IMR-90 (cell line): ENCODE data around the gene RNPC3. TPM values are rescaled to one million over a fixed set of nuclear protein-coding genes. Genes with fewer than 3 reads are reported as not detected.

ENCODE experiments used
- ATAC-seq: fragments of 200-7000 bp; cut with Tn5 transposase; 2 replicates; pipeline ENCODE4 v1.9.1; 2020; ENCODE audit warnings: low read depth, mild to moderate bottlenecking, moderate library complexity
- BruUV-seq: library from RNA; stranded (reverse); fragments of 400-500 nt; replicated peaks from 2 replicates; lab custom pipeline; 2021; lab: Mats Ljungman, UMichigan
- CTCF ChIA-PET: fragments of 300-600 bp; formaldehyde crosslinking; extraction: SDS; loops from one replicate; lab custom pipeline; 2021; ENCODE audit warnings: antibody characterized with exemption; lab: Yijun Ruan, JAX
- POLR2A ChIA-PET: fragments of 300-600 bp; sonication (Branson Sonifier 250); formaldehyde crosslinking; loops from one replicate; lab custom pipeline; 2022; ENCODE audit warnings: antibody characterized with exemption; ENCODE audit not compliant: unreplicated experiment; lab: Charles Lee
- DNase-seq: peaks from one replicate; pipeline ENCODE4 v3.0.0; 2013
- H2AFZ ChIP-seq: replicated peaks from 2 replicates; pipeline ENCODE3; 2013; ENCODE audit warnings: low read length, mild to moderate bottlenecking; ENCODE audit not compliant: poor library complexity
- H2AK5ac ChIP-seq: 2 replicates; pipeline ENCODE4 v1.6.1; 2013; ENCODE audit warnings: low read depth, low read length, inconsistent platforms
- H2AK9ac ChIP-seq: replicated peaks from 2 replicates; pipeline ENCODE3; 2013; ENCODE audit warnings: mild to moderate bottlenecking, low read depth, low read length, moderate library complexity; ENCODE audit not compliant: poor library complexity
- H2BK120ac ChIP-seq: 2 replicates; pipeline ENCODE4 v1.6.1; 2013; ENCODE audit warnings: low read depth, low read length, inconsistent platforms
- H2BK15ac ChIP-seq: 3 replicates; pipeline ENCODE4 v1.6.1; 2013; ENCODE audit warnings: low read depth, low read length, inconsistent platforms
- H2BK20ac ChIP-seq: 2 replicates; pipeline ENCODE4 v1.6.1; 2013; ENCODE audit warnings: low read depth, mild to moderate bottlenecking, inconsistent platforms, low read length, moderate library complexity
- H2BK5ac ChIP-seq: 2 replicates; pipeline ENCODE4 v1.6.1; 2013; ENCODE audit warnings: mild to moderate bottlenecking, low read depth, low read length, inconsistent platforms; ENCODE audit not compliant: poor library complexity, severe bottlenecking
- H3K14ac ChIP-seq: replicated peaks from 2 replicates; pipeline ENCODE4 v1.6.1; 2013; ENCODE audit warnings: low read depth, low read length, inconsistent platforms
- H3K18ac ChIP-seq: 2 replicates; pipeline ENCODE4 v1.6.1; 2013; ENCODE audit warnings: low read depth, low read length, control low read depth
- H3K23ac ChIP-seq: 2 replicates; pipeline ENCODE4 v1.6.1; 2013; ENCODE audit warnings: low read depth, low read length, inconsistent platforms
- H3K27ac ChIP-seq: 2 replicates; pipeline ENCODE4 v1.5.1; 2013; ENCODE audit warnings: mild to moderate bottlenecking, control low read depth, low read length; ENCODE audit not compliant: insufficient read depth
- H3K27me3 ChIP-seq: 2 replicates; pipeline ENCODE4 v1.6.1; 2013; ENCODE audit warnings: low read length; ENCODE audit not compliant: control insufficient read depth, insufficient read depth
- H3K36me3 ChIP-seq: 2 replicates; pipeline ENCODE4 v1.6.1; 2013; ENCODE audit warnings: low read length, mixed read lengths; ENCODE audit not compliant: control insufficient read depth, insufficient read depth
- H3K4ac ChIP-seq: 2 replicates; pipeline ENCODE4 v1.6.1; 2013; ENCODE audit warnings: low read depth, low read length, inconsistent platforms
- H3K4me1 ChIP-seq: 2 replicates; pipeline ENCODE4 v1.6.1; 2013; ENCODE audit warnings: low read length, mixed read lengths; ENCODE audit not compliant: control insufficient read depth, insufficient read depth
- H3K4me2 ChIP-seq: 2 replicates; pipeline ENCODE4 v1.6.1; 2013; ENCODE audit warnings: low read depth, mild to moderate bottlenecking, control low read depth, low read length, moderate library complexity
- H3K4me3 ChIP-seq: 2 replicates; pipeline ENCODE4 v1.5.1; 2013; ENCODE audit warnings: low read depth, mild to moderate bottlenecking, control low read depth, low read length, moderate library complexity; ENCODE audit not compliant: insufficient read depth
- H3K56ac ChIP-seq: 2 replicates; pipeline ENCODE4 v1.6.1; 2013; ENCODE audit warnings: low read length, inconsistent platforms; ENCODE audit not compliant: insufficient read depth; ENCODE audit errors: extremely low read depth
- H3K79me1 ChIP-seq, 2 experiments: 2 replicates each; pipeline ENCODE4 v1.6.1; 2013; ENCODE audit warnings: low read length in 2 of 2, inconsistent platforms in 1 of 2, low read depth in 1 of 2
- H3K9ac ChIP-seq: 2 replicates; pipeline ENCODE4 v1.6.1; 2013; ENCODE audit warnings: low read depth, low read length, control low read depth
- H3K9me1 ChIP-seq: 2 replicates; pipeline ENCODE4 v1.6.1; 2013; ENCODE audit warnings: low read length, inconsistent platforms; ENCODE audit not compliant: insufficient read depth
- H3K9me3 ChIP-seq: 2 replicates; pipeline ENCODE4 v1.6.1; 2013; ENCODE audit warnings: low read length; ENCODE audit not compliant: control insufficient read depth, insufficient read depth
- H4K20me1 ChIP-seq: 2 replicates; pipeline ENCODE4 v1.6.1; 2013; ENCODE audit warnings: low read length, inconsistent platforms; ENCODE audit not compliant: insufficient read depth
- H4K5ac ChIP-seq: 2 replicates; pipeline ENCODE4 v1.6.1; 2013; ENCODE audit warnings: mild to moderate bottlenecking, low read depth, low read length, control low read depth
- H4K8ac ChIP-seq, 2 experiments: 2 replicates each; pipeline ENCODE4 v1.6.1; 2013; ENCODE audit warnings: low read depth in 2 of 2, low read length in 2 of 2, control low read depth in 1 of 2, inconsistent platforms in 1 of 2
- H4K91ac ChIP-seq: 2 replicates; pipeline ENCODE4 v1.6.1; 2013; ENCODE audit warnings: low read depth, low read length, inconsistent platforms; ENCODE audit not compliant: insufficient read depth
- CEBPB ChIP-seq: IDR thresholded peaks from 2 replicates; pipeline ENCODE4 v1.6.1; 2012; ENCODE audit warnings: low read depth, low read length, improper control_type of control experiment
- MAFK ChIP-seq: IDR thresholded peaks from 2 replicates; pipeline ENCODE4 v1.6.1; 2012; ENCODE audit warnings: low read depth, low read length, improper control_type of control experiment
- MAZ ChIP-seq: IDR thresholded peaks from 2 replicates; pipeline ENCODE4 v1.6.1; 2012; ENCODE audit warnings: low read depth, mild to moderate bottlenecking, low read length, improper control_type of control experiment, moderate library complexity, borderline replicate concordance
- MXI1 ChIP-seq: IDR thresholded peaks from 2 replicates; pipeline ENCODE4 v1.6.1; 2012; ENCODE audit warnings: low read depth, mild to moderate bottlenecking, low read length, moderate library complexity, borderline replicate concordance
- NFE2L2 ChIP-seq: fragments of 150-350 bp; IDR thresholded peaks from 2 replicates; pipeline ENCODE4 v1.6.1; 2016; ENCODE audit warnings: low read depth, mild to moderate bottlenecking, low read length
- POLR2A ChIP-seq: IDR thresholded peaks from 2 replicates; pipeline ENCODE4 v1.6.1; 2012; ENCODE audit warnings: mild to moderate bottlenecking, low read depth, low read length
- RAD21 ChIP-seq: IDR thresholded peaks from 2 replicates; pipeline ENCODE4 v1.6.1; 2012; ENCODE audit warnings: low read length, improper control_type of control experiment
- RCOR1 ChIP-seq: IDR thresholded peaks from 2 replicates; pipeline ENCODE4 v1.6.1; 2012; ENCODE audit warnings: mild to moderate bottlenecking, low read length, improper control_type of control experiment; ENCODE audit not compliant: insufficient replicate concordance
- SMC3 ChIP-seq: fragments of 150-350 bp; IDR thresholded peaks from 2 replicates; pipeline ENCODE4 v1.6.1; 2016; ENCODE audit warnings: low read depth, mild to moderate bottlenecking, antibody characterized with exemption, low read length, moderate library complexity
- WGBS, 2 experiments: methylation state at CpG; one replicate each; pipeline versions ENCODE4 v1.1.5 to v1.1.7; 2013; ENCODE audit warnings: missing lambda C conversion rate in 2 of 2; ENCODE audit not compliant: insufficient read length in 1 of 2; ENCODE audit errors: extremely low coverage in 2 of 2; 5-methylcytosine and 5-hydroxymethylcytosine counted together
- dilution Hi-C: fragments of 300-500 bp; cut with HindIII; formaldehyde crosslinking; loops from one replicate; pipeline ENCODE4 v1.14.3; 2018; ENCODE audit warnings: low sequenced_read_pairs; ENCODE audit not compliant: unreplicated experiment
- in situ Hi-C: fragments of 300-500 bp; cut with MboI; formaldehyde crosslinking; loops from 3 replicates; pipeline ENCODE4 v1.14.3; 2019; ENCODE audit warnings: low sequenced_read_pairs, inconsistent platforms, mixed read lengths
- intact Hi-C: fragments of 100-400 bp; cut with micrococcal nuclease; formaldehyde crosslinking; loops from 2 replicates; pipeline ENCODE4 v1.10.0; 2022
- polyA plus RNA-seq, 3 experiments: library from polyadenylated mRNA; depleted of rRNA; stranded (reverse); fragments of >200 nt; gene quantifications; 2 replicates each; pipeline ENCODE4 v1.2.3, GENCODE V29; 2012; ENCODE audit warnings: low replicate concordance in 1 of 3
- total RNA-seq: library from RNA; depleted of rRNA; stranded (reverse); fragments of >200 nt; gene quantifications from 2 replicates; pipeline ENCODE4 v1.2.3, GENCODE V29; 2012
- TF ChIP-seq, protein P1 (sequence below): conservative IDR thresholded peaks from 2 replicates; pipeline ENCODE4 v1.5.1; 2012; ENCODE audit warnings: mild to moderate bottlenecking, low read depth, low read length, improper control_type of control experiment

Gene RNPC3
- total and polyA plus RNA-seq, 2 of the 4 experiments (the other 2 are of a cell fraction) = 3.8 to 9.9 TPM

DNA sequence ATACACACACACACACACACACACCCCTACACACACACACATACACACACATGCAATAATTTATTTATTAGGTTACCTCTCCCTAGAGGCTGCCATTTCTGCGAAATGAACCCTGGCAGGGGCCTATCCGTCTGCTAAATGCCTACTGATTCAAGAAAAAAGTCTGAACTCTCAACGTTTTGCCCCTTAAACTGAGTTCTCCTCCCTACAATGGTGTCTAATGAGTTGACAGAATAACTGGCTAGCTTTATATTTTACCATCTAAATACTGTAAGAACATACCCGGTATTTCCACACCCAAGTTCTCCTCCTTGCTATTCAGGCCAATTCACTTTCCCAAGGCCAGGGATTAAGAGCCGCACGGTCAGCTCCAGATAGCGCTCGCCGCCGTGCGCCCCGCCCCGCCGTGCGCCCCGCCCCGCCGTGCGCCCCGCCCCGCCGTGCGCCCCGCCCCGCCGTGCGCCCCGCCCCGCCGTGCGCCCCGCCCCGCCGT, 339 bp upstream of the RNPC3 start:
- Histone ChIP-seq H4K8ac (peak overlapping the region in 1 of 2 experiments; percentile 100; a peak in 1 of 4 replicates), H2AK5ac (no peak overlapping the region), H3K4me2 (peak overlapping the region; percentile 65), H3K4me1 (0 out of 2 replicates have a peak, but pooled peaks cover 2% of the 10 kb centered on the region), H2BK5ac (peak overlapping the region; percentile 17), H3K9ac (peak overlapping the region; percentile 33; the same call in 1 of the 2 replicates), H4K20me1 (no peaks in the 10 kb centered on the region), H3K27me3 (no peaks in the 10 kb centered on the region), H2AK9ac (no peak overlapping the region), H3K36me3 (peaks cover 3% of the 10 kb centered on the region; the same call in 1 of the 2 replicates), H2BK20ac (no peak overlapping the region), H3K79me1 (peaks cover 5 to 14% of the 10 kb centered on the region in 2 experiments; a peak in 3 of 4 replicates), H4K91ac (no peak overlapping the region), H3K14ac (no peak overlapping the region), H2AFZ (no peak overlapping the region), H3K4ac (no peak overlapping the region), H3K9me1 (no peaks in the 10 kb centered on the region), H4K5ac (no peak overlapping the region), H3K4me3 (peak overlapping the region; percentile 34; the same call in 1 of the 2 replicates), H2BK120ac (no peak overlapping the region), H3K18ac (no peak overlapping the region), H2BK15ac (no peak overlapping the region), H3K23ac (no peak overlapping the region), H3K27ac (no peak overlapping the region), H3K56ac (no peak overlapping the region), H3K9me3 (no peaks in the 10 kb centered on the region)
- ChIA-PET CTCF (interaction anchor here (0.5 to 0.9 kb wide), 4 partner anchors 8 to 528 kb away, joined by 3 read pairs; no protein-coding TSS in a partner anchor), POLR2A (no interaction called here)
- intact Hi-C loops (no loop called here), dilution Hi-C loops (no loop called here), in situ Hi-C loops (no loop called here)
- BruUV-seq = no TSS peak
- no peak; the same call in 1 of the 2 replicates for ATAC-seq
- TF ChIP-seq SMC3 (no peak), RCOR1 (no peak), POLR2A (no peak), NFE2L2 (no peak), RAD21 (no peak), MAFK (no peak), CEBPB (no peak), MAZ (no peak), MXI1 (no peak)
- TF ChIP-seq, protein P1, sequence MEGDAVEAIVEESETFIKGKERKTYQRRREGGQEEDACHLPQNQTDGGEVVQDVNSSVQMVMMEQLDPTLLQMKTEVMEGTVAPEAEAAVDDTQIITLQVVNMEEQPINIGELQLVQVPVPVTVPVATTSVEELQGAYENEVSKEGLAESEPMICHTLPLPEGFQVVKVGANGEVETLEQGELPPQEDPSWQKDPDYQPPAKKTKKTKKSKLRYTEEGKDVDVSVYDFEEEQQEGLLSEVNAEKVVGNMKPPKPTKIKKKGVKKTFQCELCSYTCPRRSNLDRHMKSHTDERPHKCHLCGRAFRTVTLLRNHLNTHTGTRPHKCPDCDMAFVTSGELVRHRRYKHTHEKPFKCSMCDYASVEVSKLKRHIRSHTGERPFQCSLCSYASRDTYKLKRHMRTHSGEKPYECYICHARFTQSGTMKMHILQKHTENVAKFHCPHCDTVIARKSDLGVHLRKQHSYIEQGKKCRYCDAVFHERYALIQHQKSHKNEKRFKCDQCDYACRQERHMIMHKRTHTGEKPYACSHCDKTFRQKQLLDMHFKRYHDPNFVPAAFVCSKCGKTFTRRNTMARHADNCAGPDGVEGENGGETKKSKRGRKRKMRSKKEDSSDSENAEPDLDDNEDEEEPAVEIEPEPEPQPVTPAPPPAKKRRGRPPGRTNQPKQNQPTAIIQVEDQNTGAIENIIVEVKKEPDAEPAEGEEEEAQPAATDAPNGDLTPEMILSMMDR = no peak
- peak; percentile 38 for DNase-seq
- WGBS, 2 experiments = 0% methylated on average over 1 of the region's 34 CpGs; no CpG with 5 or more reads in 1 of the 2 experiments
